Anterior cingulate cortex (tissue), 58 donors: ENCODE results near the gene DPEP3.

Experiments used
- DNase-seq, 58 donors: peaks; one replicate each; lab custom pipeline; 2025; lab: John Stamatoyannopoulos, UW

Gene DPEP3

GRCh38 chr16:67968400-67969253 is 11.7 kb downstream of the DPEP3 start, which contains the start of gene SLC12A4:
SLC12A4 (minus strand) TSS chr16:67968637; CDS start chr16:67968553, 84 bp downstream.
- DNase-seq = peak in 49 of 58 donors; percentile 20 to 75 (median 43)

- no peak for DNase-seq
Observed at GRCh38 chr16:67967958-67968399, 12.3 kb downstream of the DPEP3 start.

GRCh38 chr16:67967183-67967957 is 12.9 kb downstream of the DPEP3 start:
- no peak for DNase-seq

GRCh38 chr16:67966549-67967182 is 13.6 kb downstream of the DPEP3 start:
- no peak for DNase-seq

- no peak for DNase-seq
Observed at GRCh38 chr16:67965668-67966548, 14.4 kb downstream of the DPEP3 start.

GRCh38 chr16:67964477-67965131 is 15.7 kb downstream of the DPEP3 start:
- DNase-seq = no peak

- peak in 1 of 58 donors; percentile 16 for DNase-seq
Observed at GRCh38 chr16:67963662-67964321, 16.5 kb downstream of the DPEP3 start.

- DNase-seq = peak in 9 of 58 donors; percentile 13 to 43 (median 33)
Observed at GRCh38 chr16:67963292-67963661, 17.0 kb downstream of the DPEP3 start.

- DNase-seq = no peak
Observed at GRCh38 chr16:67962135-67962534, 18.2 kb downstream of the DPEP3 start.

- peak in 1 of 58 donors; percentile 45 for DNase-seq
Observed at GRCh38 chr16:67961551-67961957, 18.7 kb downstream of the DPEP3 start.

GRCh38 chr16:67959536-67960329 is 20.6 kb downstream of the DPEP3 start:
- no peak for DNase-seq

GRCh38 chr16:67957622-67958021 is 22.7 kb downstream of the DPEP3 start:
- no peak for DNase-seq

- DNase-seq = no peak
Observed at GRCh38 chr16:67954421-67955196, 25.7 kb downstream of the DPEP3 start.

GRCh38 chr16:67953641-67954375 is 26.5 kb downstream of the DPEP3 start:
- no peak for DNase-seq

- peak in 56 of 58 donors; percentile 42 to 95 (median 83) for DNase-seq
Observed at GRCh38 chr16:67951485-67951884, 28.8 kb downstream of the DPEP3 start.

GRCh38 chr16:67950335-67950843 is 29.9 kb downstream of the DPEP3 start:
- no peak for DNase-seq
